NOMO-1 (cell line): ENCODE results near the gene ESPN.
A peak's percentile ranks its signal among the peaks of the same experiment; 100 is the strongest.

Experiments
- DNase-seq, 2 experiments: peaks; one replicate each; lab custom pipeline; 2025; ENCODE audit not compliant: unreplicated experiment in 2 of 2; lab: John Stamatoyannopoulos, UW

Gene ESPN

GRCh38 chr1:6463120-6463412, 38.5 kb downstream of the ESPN start:
- no peak for DNase-seq

GRCh38 chr1:6464514-6464836, 39.9 kb downstream of the ESPN start:
- DNase-seq: no peak

GRCh38 chr1:6464915-6465314, 40.3 kb downstream of the ESPN start:
- no peak for DNase-seq

- DNase-seq: no peak
Observed at GRCh38 chr1:6465461-6466005, 41.0 kb downstream of the ESPN start.

- no peak for DNase-seq
Observed at GRCh38 chr1:6466023-6466422, 41.4 kb downstream of the ESPN start, which contains the start of gene TNFRSF25. Gene TNFRSF25, minus strand, starts transcription at chr1:6466173. Its CDS starts 66 bp downstream, at chr1:6466107.

GRCh38 chr1:6466751-6467150, 42.2 kb downstream of the ESPN start:
- DNase-seq: no peak

- DNase-seq: no peak
Observed at GRCh38 chr1:6467224-6467623, 42.6 kb downstream of the ESPN start.

- DNase-seq: no peak
Observed at GRCh38 chr1:6467744-6468688, 43.4 kb downstream of the ESPN start.

- no peak for DNase-seq
Observed at GRCh38 chr1:6468729-6469461, 44.3 kb downstream of the ESPN start.

GRCh38 chr1:6470132-6471085, 45.8 kb downstream of the ESPN start:
- DNase-seq: no peak

GRCh38 chr1:6471086-6471969, 46.8 kb downstream of the ESPN start:
- no peak for DNase-seq

- DNase-seq: no peak
Observed at GRCh38 chr1:6471970-6472368, 47.4 kb downstream of the ESPN start.

- no peak for DNase-seq
Observed at GRCh38 chr1:6472391-6472790, 47.8 kb downstream of the ESPN start.

- no peak for DNase-seq
Observed at GRCh38 chr1:6473156-6473555, 48.6 kb downstream of the ESPN start.

GRCh38 chr1:6473974-6474814, 49.6 kb downstream of the ESPN start:
- DNase-seq: no peak

- DNase-seq: no peak
Observed at GRCh38 chr1:6474815-6475282, 50.3 kb downstream of the ESPN start.

- DNase-seq: peak in 1 of 2 experiments; percentile 36
Observed at GRCh38 chr1:6475381-6476133, 51.0 kb downstream of the ESPN start.

GRCh38 chr1:6476483-6476882, 51.9 kb downstream of the ESPN start:
- DNase-seq: no peak
